Suprapubic skin (tissue), 3 donors: ENCODE measurements around the gene DNAH14.

ENCODE experiments used
- CTCF ChIP-seq, 2 donors: fragments of 200-600 bp in 1 of 2; fragments of 450-650 bp in 1 of 2; sonication (generic) in 1 of 2; IDR thresholded peaks; one replicate each; pipeline ENCODE4 v1.5.1; 2016 to 2019; ENCODE audit warnings: antibody characterized with exemption in 2 of 2, mild to moderate bottlenecking in 1 of 2, moderate library complexity in 1 of 2
- EP300 ChIP-seq: sonication (generic); formaldehyde crosslinking; IDR thresholded peaks from one replicate; pipeline ENCODE4 v1.6.1; 2017; ENCODE audit warnings: antibody characterized with exemption

DNA sequence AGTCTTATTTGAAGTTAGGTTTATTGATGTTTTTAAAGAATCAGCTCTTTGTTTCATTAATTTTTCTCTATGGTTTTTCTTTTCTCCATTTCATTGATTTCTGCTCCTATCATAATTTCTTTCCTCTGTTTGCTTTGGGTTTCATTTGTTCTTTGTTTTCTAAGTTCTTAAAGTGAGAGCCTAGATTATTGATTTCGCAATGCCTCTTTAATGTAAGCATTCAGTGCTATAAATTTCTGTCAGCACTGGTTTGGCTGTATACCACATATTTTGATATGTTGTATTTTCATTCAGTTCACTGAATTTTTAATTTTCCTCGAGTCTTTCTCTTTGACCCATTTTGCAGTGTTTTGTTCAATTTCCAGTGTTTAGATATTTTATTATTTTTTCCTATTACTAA is 68.7 kb downstream of the DNAH14 start:
- no peak for TF ChIP-seq CTCF (IDR thresholded peaks at IDR 0.05)
- no peak for TF ChIP-seq EP300
